Measurements from ENCODE around the gene TMEM86A.
A peak's percentile ranks its signal among the peaks of the same experiment; 100 is the strongest.

Gene TMEM86A

DNA sequence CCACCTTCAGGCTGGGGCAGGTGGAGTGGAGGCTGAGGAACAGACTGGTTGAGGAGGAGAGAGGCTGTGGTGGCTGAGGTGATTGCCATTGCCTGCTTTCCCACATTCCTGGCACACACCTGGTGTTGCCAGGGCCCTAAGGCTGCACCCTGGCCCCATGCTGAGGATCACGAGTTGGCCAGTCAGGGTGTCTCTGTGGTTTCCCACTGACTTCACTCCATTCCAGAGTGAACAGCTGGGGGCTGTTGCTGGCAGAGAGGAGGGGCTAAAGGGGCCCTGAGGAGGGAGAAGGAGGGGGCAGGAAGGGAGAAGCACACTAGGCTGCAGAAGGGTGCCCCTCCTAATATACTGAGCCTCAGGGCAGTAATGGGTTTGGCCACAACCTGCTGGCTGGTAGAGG lies 1.8 kb downstream of the TMEM86A start:
- no peak for DNase-seq (ENCODE audit: low read depth)

- no peak for DNase-seq (ENCODE audit: low read depth)
These were observed 2.3 kb downstream of the TMEM86A start for GRCh38 chr11:18700872-18701271.

DNA sequence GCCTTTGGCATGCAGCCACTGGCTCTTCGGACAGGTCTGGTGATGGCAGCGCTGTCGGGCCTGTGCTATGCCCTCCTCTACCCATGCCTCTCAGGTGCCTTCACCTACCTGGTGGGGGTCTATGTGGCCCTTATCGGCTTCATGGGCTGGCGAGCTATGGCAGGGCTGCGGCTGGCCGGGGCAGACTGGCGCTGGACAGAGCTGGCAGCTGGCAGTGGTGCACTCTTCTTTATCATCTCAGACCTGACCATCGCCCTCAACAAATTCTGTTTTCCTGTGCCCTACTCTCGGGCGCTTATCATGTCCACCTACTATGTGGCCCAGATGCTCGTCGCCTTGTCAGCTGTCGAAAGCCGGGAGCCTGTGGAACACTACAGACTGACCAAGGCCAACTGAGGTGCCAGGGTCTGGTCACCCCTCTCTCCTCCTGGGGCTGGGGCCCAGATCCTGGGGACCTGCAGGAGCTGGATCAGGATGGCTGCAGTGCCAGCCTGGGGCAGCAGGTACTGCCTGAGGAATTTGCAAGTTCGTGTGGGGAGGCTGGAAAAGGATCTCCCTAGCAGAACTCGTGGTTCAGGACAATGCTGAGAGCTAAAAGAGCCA lies 3.1 kb downstream of the TMEM86A start:
- DNase-seq (ENCODE audit: low read depth), result no peak

DNA sequence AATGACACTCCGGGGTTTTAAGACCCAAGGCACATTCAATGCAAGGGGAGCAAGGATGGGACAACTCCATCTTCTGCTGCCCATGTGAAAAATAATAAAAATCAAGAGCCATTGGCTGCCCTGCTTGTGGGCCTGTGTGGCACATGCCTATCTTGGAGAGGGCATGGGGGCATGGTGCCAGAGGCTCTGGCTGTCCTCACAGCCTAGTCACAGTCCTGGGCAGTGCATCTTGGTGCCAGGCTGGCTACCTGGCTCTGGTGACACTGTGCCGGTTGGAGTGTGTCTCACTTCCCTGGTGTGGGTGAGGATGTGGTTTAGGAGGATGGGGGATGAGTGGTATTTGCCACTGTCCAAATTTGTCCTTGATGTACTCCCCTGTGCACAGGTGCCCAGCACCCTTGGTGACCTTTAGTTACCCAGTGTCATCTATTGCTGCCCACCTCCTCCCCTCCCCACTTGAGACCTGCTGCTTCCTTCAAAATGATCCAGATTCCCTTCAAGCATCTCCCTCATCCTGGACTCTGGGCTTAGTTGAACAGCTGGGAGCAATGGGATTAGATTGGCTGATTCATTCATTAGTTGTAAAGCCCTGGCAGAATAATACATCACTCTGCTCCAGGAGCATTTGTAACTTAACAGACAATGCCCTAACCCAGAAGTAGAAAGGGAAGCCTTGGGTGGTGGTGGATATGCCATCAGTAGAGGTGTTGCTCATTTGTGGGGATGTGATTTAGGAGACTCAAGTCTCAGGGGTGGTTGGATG lies 4.6 kb downstream of the TMEM86A start:
- DNase-seq (ENCODE audit: low read depth), result no peak

GRCh38 chr11:18704045-18704645 lies 5.6 kb downstream of the TMEM86A start:
- no peak for DNase-seq (ENCODE audit: low read depth)

DNA sequence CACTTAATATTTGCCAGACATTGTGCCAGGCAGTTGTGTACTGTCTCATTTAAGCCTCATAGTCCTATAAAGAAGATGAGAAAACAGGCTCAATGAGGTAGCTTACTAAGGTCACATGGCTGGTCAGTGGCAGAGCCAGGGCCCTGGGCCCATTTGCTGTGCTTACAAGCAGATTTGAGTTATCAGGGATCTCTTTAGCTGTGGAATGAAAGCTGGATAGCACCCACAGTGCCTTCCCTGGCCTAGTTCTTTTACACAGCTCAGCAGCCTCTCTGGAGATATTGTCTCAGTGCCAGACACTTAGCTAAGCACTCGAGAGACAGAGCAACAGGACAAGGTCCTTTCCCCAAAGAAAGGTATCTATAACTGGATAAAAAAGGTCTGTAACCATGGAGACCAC lies 6.1 kb downstream of the TMEM86A start:
- no peak for DNase-seq (ENCODE audit: low read depth)

GRCh38 chr11:18705651-18706281 lies 7.2 kb downstream of the TMEM86A start:
- no peak for DNase-seq (ENCODE audit: low read depth)

DNA sequence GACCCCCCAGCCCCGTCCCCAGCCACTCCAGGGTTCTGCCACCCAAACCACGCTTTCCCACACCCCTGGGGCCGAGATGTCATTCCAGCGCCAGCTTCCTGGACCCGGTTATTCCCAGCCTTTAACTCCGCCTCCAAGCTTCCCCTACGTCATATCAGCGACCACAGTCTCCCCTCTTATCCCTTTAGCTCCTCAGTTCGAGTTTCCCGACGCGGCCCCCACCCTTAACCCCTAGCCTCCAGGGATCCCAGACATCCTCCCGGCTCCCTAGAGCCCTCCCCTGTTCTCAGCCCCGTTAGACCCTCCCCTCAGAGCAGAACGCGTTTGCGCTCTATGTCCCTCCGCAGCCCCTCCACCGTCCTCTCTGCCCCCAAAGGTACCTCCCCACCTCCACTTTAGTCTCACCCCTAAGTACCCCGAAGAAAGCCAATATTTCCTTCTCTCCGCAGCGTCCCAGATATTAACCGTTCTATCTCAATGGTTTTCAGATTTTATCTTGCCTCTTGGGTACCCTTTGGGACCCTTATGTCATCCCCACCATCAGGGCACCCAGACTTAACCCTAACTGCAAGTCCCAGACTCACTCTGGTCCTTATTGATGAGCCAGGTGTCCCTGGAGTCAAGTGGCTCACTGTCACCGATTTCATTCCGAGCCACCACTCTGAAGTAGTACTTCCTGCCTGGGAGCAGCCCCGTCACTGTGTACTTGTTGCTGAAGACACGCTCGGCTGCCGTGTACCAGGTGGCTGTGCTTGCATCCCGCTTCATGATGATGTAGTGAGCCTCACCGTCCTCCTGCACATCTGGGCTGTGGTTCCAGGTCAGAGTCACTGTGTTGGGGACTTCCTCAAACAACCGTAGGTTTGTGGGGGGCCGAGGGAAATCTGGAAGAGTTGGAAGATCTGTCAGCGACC lies 8.0 kb downstream of the TMEM86A start:
- no peak for DNase-seq (ENCODE audit: low read depth)

DNA sequence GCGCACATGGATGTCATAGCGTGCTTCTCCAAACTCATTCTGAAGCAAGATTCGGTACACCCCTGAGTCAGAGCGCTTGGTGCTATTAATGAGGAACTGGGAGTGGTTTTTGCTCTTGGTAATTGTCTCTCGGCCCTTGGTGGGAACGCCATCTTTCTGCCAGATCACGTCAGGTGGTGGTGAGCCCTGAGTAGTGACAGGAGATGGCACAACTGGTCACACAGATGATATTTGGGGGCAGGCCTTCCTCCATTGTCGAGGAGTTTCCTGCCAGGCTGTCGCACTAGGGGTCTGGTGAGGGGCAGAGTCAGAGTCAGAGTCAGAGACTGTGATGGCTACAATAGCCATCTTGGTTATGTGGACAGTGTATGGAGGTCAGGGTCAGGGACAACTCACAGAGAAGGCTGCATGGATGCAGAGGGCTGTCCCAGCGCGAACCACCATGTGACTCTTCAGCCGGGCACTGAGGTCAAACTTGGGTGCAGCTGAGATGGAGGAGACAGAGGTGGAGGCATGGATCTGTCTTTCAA lies 9.3 kb downstream of the TMEM86A start:
- no peak for DNase-seq (ENCODE audit: low read depth)

GRCh38 chr11:18709414-18709813 lies 10.8 kb downstream of the TMEM86A start:
- no peak for DNase-seq (ENCODE audit: low read depth)

GRCh38 chr11:18710545-18710944 lies 12.0 kb downstream of the TMEM86A start:
- DNase-seq (ENCODE audit: low read depth), result no peak

DNA sequence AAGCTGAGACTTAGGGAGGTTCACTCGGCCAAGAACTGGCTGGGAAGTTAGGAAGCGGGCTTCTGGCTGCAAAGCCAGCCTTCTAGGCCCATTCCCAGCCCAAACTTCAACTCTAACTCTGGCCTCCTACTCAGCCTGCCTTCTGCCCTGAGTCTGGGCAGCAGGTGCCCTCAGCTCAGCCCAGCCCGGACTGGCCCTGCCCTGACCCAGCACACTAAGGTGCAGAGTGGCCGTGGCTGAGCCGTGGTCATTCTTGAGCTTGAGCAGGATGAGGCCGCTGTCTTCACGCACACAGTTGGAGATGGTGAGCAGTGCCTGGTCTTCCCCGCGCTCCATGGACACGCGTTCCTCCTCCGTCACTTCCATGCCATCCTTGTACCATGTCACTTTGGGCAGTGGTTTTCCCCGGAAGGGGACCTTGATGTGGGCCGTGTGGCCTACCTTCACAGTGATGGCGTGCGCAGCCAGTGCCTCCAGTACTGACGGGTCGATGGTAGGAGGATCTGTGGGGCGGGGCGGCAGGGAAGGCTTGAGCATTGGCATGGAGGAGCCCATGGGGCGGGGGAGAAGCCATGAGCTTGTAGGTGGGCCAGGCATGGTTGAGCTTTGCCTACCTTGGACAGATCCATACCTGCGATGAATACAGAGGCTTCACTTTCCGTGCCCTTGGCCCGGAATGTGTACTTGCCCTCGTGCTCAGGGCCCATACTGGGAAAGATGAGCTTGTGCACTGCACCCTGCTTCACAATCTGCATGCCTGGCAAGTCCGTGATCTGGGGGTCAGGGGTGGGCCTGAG lies 15.3 kb downstream of the TMEM86A start:
- DNase-seq (ENCODE audit: low read depth), result no peak

- no peak for DNase-seq (ENCODE audit: low read depth)
These were observed 15.8 kb downstream of the TMEM86A start for GRCh38 chr11:18714443-18714780.

DNA sequence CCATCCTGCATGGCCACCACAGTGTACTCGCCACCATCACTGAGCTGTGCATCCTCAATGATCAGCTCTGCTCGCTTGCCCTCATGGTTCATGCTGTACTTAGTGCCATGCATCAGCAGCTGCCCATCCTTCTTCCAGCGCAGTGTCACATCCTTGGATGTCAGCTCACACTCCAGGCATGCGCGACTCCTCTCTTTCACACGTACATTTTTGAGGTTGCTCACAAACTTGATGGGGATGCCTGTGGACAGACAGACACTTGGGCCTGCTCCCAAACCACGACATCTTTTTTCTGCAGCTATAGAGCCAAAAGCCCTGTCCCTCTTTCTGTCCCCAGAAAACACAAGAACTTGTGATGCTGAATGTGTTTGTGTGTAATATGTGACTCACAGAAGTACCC lies 16.9 kb downstream of the TMEM86A start:
- no peak for DNase-seq (ENCODE audit: low read depth)

- peak; percentile 67 for DNase-seq (ENCODE audit: low read depth)
These were observed 21.7 kb downstream of the TMEM86A start for GRCh38 chr11:18720091-18720807.

GRCh38 chr11:18720808-18721560 lies 22.4 kb downstream of the TMEM86A start:
- peak; percentile 50 for DNase-seq (ENCODE audit: low read depth)

GRCh38 chr11:18721561-18722292 lies 23.1 kb downstream of the TMEM86A start:
- no peak for DNase-seq (ENCODE audit: low read depth)

- DNase-seq (ENCODE audit: low read depth), result no peak
These were observed 23.7 kb downstream of the TMEM86A start for GRCh38 chr11:18722293-18722637.

DNA sequence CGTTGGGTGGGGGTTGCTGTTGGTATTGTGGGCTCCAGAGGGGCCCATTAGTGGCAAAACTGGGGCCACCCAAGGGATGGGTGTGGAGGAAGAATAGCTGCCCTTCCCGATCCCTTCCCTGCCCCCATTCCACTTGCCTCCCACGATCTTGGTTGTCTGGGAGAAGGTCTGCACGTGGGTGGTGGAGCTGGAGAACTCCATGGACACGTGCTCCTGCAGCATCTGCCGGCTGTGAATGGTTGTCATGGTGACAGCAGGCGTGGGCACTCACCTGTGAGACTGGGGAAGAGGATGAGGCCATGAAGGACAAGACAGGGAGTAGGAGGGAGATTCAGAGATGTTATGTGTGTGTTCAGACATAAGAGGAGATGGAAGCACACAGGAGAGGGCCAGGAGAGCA lies 25.4 kb downstream of the TMEM86A start:
- no peak for DNase-seq (ENCODE audit: low read depth)

Data from fibroblast of gingiva (primary cell).